ENCODE data around the gene MRPL33.
A peak's percentile ranks its signal among the peaks of the same experiment; 100 is the strongest.

Gene MRPL33

DNA sequence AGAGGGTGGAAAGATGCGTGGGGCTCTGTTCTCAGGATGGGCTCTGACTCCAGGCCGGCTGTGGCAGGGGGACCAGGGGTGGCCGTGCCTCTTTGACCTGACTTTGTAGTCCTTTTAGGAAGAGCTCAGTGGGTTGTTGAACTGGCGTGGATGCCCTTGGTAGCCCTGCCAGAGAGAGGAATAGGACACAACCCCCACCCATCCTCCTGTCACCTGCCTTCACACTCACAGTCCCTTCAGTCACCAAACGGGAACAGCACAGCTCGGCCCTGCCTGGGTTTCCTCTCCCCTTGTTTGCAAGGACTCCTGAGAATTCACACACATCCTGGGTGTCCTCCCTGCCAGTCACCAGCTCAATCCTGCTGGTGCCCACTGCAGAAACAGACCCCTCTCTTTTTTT lies 20.1 kb upstream of the MRPL33 start:
- H3K27ac ChIP-seq, result no peak overlapping the region
- H3K36me3 ChIP-seq (ENCODE audit: insufficient read depth, low read length), result no peaks in the 10 kb centered on the region
- DNase-seq (ENCODE audit: low read depth, low spot score), result no peak
- no peak overlapping the region for H3K9ac ChIP-seq (ENCODE audit: insufficient read length)
- TF ChIP-seq EZH2 (IDR thresholded peaks at IDR 0.05), result no peak
- TF ChIP-seq POLR2AphosphoS5 (IDR thresholded peaks at IDR 0.05; ENCODE audit: borderline replicate concordance, low read depth, low read length), result no peak
- TF ChIP-seq FOXP2 (optimal IDR thresholded peaks at IDR 0.05; ENCODE audit: control extremely low read depth, extremely low read length, insufficient read depth), result no peak
- no peaks in the 10 kb centered on the region for H3K9me3 ChIP-seq (ENCODE audit: low read depth, low read length)
- H3K4me3 ChIP-seq, result no peak overlapping the region

DNA sequence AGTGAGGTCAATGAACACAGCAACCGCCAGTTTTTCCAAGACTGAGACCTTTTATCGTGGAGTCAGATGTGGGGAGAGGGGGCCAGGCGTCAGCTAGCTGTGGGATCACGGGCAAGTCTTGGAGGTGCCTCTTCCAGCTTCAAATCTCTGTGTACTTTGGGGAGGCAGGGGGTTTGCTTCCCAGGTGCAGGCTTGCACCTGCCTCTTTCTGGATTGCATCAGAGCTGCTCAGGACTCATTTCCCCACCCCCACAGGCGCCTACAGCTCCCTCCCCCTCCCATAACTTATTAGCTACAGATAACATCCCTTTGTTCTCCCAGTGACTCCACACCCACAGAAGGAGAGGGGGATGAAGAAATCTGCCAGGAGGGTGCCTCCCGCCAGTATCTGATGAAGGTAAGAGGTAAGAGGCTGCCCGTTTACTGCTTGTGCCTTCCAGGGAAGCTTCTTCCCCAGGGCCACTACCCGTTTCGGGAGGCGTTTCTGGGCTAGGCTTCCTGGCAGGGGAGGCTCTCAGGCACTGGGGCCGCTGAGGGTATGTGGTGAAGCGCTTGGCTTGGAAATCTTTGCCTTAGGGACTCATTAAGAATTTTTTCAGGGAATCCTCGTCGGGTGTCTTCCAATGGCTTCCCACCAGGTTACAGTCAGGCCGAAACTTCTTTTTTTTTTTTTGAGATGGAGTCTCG lies 18.8 kb upstream of the MRPL33 start:
- H3K36me3 ChIP-seq (ENCODE audit: insufficient read depth, low read length), result no peaks in the 10 kb centered on the region
- no peak overlapping the region for H3K4me3 ChIP-seq
- H3K27ac ChIP-seq, result no peak overlapping the region
- no peaks in the 10 kb centered on the region for H3K9me3 ChIP-seq (ENCODE audit: low read depth, low read length)
- no peak for DNase-seq (ENCODE audit: low read depth, low spot score)
- TF ChIP-seq EZH2 (IDR thresholded peaks at IDR 0.05) (no peak), POLR2AphosphoS5 (IDR thresholded peaks at IDR 0.05; ENCODE audit: borderline replicate concordance, low read depth, low read length) (no peak), FOXP2 (optimal IDR thresholded peaks at IDR 0.05; ENCODE audit: control extremely low read depth, extremely low read length, insufficient read depth) (no peak)
- H3K9ac ChIP-seq (ENCODE audit: insufficient read length), result no peak overlapping the region

DNA sequence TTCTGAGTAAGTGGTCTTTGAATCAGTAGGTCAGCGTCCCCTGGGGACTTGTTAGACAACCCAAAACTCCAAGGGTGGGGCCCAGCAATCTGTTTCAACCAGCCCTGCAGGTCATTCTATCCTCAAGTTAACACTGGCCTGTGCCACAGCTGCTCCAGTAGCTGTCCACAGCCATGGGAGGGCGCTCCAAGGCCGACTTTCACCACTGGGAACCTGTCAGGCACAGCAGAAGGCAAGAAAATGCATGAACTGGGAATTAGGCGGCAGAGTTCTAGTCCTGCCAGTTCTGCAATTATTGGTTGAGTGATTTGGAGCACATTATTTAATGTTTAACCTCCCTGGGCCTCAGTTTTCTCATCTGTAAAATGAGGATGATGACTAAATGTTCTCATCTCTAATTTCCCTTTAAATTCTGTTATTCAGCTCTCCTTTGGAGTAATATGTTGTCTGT lies 17.4 kb upstream of the MRPL33 start:
- no peaks in the 10 kb centered on the region for H3K9me3 ChIP-seq (ENCODE audit: low read depth, low read length)
- DNase-seq (ENCODE audit: low read depth, low spot score), result peak; percentile 35
- no peak overlapping the region for H3K27ac ChIP-seq
- no peak for TF ChIP-seq EZH2 (IDR thresholded peaks at IDR 0.05)
- no peak for TF ChIP-seq POLR2AphosphoS5 (IDR thresholded peaks at IDR 0.05; ENCODE audit: borderline replicate concordance, low read depth, low read length)
- no peak for TF ChIP-seq FOXP2 (optimal IDR thresholded peaks at IDR 0.05; ENCODE audit: control extremely low read depth, extremely low read length, insufficient read depth)
- no peak overlapping the region for H3K9ac ChIP-seq (ENCODE audit: insufficient read length)
- no peaks in the 10 kb centered on the region for H3K36me3 ChIP-seq (ENCODE audit: insufficient read depth, low read length)
- no peak overlapping the region for H3K4me3 ChIP-seq

DNA sequence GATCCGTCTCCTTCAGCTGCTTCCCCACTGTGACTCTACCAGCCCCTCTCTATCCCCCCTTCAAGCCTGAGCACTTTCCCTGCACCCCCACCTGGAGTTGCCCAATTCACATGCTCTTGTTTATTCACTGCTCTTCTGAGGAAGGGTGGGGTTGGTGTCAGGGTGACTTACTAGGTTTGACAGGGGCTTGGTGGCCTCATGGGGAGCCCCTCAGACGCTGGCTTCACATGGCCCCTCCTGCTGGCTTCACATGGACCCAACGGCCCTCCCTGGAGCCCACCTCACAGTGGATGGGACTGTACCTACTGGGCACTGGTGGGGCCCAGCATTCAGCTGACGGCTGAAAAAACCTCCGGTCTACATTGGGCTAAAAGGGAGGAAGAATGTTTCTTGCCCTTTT lies 16.7 kb upstream of the MRPL33 start:
- Histone ChIP-seq H3K4me3 (no peak overlapping the region), H3K9ac (ENCODE audit: insufficient read length) (no peak overlapping the region), H3K9me3 (ENCODE audit: low read depth, low read length) (no peaks in the 10 kb centered on the region), H3K36me3 (ENCODE audit: insufficient read depth, low read length) (no peaks in the 10 kb centered on the region), H3K27ac (no peak overlapping the region)
- no peak for DNase-seq (ENCODE audit: low read depth, low spot score)
- TF ChIP-seq EZH2 (IDR thresholded peaks at IDR 0.05) (no peak), FOXP2 (optimal IDR thresholded peaks at IDR 0.05; ENCODE audit: control extremely low read depth, extremely low read length, insufficient read depth) (no peak), POLR2AphosphoS5 (IDR thresholded peaks at IDR 0.05; ENCODE audit: borderline replicate concordance, low read depth, low read length) (no peak)

DNA sequence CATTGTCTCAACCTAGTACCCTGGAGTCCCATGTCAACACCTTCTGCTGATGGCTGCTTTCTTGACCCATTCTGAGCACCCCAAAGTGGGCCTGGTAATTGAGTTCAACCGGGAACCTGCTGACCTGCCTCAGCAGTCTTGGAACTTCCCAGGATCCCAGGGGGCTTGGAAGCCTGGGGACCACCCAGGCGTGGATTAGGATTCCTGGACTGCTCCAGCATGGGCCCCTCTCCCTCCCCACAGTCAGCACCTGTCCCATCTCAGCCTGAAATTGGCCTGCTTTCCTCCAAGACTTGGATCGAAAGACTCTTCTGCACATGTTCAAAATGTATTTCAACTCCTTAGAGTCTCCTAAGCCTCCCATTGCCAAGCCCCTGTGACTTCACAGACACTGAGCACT lies 15.4 kb upstream of the MRPL33 start:
- Histone ChIP-seq H3K9ac (ENCODE audit: insufficient read length) (no peak overlapping the region), H3K4me3 (no peak overlapping the region), H3K36me3 (ENCODE audit: insufficient read depth, low read length) (no peaks in the 10 kb centered on the region), H3K27ac (no peak overlapping the region), H3K9me3 (ENCODE audit: low read depth, low read length) (no peaks in the 10 kb centered on the region)
- no peak for DNase-seq (ENCODE audit: low read depth, low spot score)
- TF ChIP-seq POLR2AphosphoS5 (IDR thresholded peaks at IDR 0.05; ENCODE audit: borderline replicate concordance, low read depth, low read length) (no peak), EZH2 (IDR thresholded peaks at IDR 0.05) (no peak), FOXP2 (optimal IDR thresholded peaks at IDR 0.05; ENCODE audit: control extremely low read depth, extremely low read length, insufficient read depth) (no peak)

DNA sequence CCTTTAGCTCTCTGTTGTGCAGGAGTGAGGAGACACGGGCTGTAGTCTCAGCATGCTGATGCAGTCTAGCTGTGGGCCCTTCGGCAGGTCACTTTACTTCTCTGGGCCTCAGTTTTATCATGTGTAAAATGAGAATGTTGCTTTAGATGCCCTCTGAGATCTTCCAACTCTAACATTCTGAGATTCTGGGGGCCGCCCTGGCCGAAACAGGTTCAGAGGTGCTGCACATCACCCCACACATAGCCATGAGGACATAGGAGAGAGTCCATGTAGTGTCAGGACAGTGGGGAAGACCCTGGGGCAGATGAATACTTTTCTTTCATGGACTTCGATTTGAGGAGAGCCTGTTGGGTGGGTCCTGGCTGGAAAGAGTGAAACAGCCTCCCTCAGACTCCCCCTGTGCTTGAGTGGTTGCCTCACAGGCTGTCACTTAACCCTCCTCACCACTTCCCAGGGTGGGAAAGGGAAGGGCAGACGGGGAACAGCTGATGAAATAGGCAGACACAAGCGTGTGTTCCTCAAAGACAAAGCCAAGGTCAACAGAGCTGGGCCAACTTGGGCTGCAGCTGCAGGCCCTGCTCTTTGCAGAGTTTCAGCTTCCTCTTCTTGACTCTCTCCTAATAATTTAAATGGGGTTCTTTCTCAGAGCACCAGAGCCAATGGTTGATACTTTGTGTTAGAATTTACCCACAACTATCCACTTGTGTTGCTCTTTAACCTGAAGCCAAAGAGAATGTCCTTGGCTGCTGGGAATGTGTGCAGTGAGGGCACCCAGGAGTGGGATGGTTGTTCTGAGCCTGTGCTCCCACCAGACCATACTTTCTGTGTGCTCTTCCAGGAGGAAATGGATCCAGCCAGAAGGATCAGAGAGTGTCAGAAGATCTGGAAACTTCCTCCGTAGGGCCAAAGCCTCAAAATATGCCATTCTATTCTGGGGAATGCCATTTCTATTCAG lies 14.7 kb upstream of the MRPL33 start:
- H3K36me3 ChIP-seq (ENCODE audit: insufficient read depth, low read length), result no peaks in the 10 kb centered on the region
- TF ChIP-seq POLR2AphosphoS5 (IDR thresholded peaks at IDR 0.05; ENCODE audit: borderline replicate concordance, low read depth, low read length) (no peak), EZH2 (IDR thresholded peaks at IDR 0.05) (no peak), FOXP2 (optimal IDR thresholded peaks at IDR 0.05; ENCODE audit: control extremely low read depth, extremely low read length, insufficient read depth) (no peak)
- no peak for DNase-seq (ENCODE audit: low read depth, low spot score)
- H3K9ac ChIP-seq (ENCODE audit: insufficient read length), result no peak overlapping the region
- H3K27ac ChIP-seq, result no peak overlapping the region
- no peak overlapping the region for H3K4me3 ChIP-seq
- no peaks in the 10 kb centered on the region for H3K9me3 ChIP-seq (ENCODE audit: low read depth, low read length)

DNA sequence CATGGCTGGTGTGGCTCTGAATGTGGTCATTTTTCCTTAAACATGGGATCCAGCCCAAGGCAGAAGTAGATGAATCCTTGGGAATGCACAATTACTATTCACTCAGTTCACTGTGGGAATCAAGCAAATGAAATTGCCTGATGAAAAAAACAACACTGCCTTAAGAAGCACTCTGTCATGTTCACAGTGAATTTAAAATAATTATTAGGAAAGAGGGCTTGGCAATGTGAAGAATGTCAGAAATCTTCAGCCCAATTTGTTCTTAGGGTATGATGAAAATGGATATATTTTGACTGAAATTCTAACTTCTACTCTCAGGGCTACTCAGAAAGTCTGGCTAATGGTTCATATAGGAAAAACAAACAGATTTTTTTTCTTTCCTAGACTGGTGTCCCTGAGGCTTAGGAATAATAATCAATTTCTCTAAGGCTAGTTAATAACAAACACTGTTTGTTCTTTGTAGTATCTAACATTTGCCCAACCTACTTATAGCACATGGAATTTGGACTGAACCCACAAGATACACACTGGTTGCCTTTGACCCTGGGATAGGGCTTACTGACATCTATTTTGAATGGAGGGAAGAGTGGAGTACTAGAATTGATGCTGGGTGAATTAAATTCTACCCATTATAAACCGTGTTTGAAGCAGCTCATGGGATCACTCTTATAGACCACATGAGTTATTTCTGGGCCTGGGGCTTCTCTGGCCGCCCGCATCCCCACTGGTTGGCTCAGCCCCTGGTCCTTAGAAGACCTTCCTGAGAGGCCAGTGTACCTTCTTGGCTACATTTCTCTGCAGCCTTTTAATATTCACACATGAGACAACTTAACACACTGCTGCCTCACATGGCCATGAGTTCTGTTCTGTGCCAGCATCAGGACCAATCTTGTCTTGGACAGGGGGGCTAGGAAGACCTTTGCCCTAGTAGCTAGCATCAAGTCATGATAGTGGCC lies 8.3 kb upstream of the MRPL33 start:
- DNase-seq (ENCODE audit: low read depth, low spot score), result no peak
- Histone ChIP-seq H3K36me3 (ENCODE audit: insufficient read depth, low read length) (no peaks in the 10 kb centered on the region), H3K4me3 (no peak overlapping the region), H3K9me3 (ENCODE audit: low read depth, low read length) (no peaks in the 10 kb centered on the region), H3K9ac (ENCODE audit: insufficient read length) (no peak overlapping the region), H3K27ac (no peak overlapping the region)
- no peak for TF ChIP-seq POLR2AphosphoS5 (IDR thresholded peaks at IDR 0.05; ENCODE audit: borderline replicate concordance, low read depth, low read length)
- TF ChIP-seq FOXP2 (optimal IDR thresholded peaks at IDR 0.05; ENCODE audit: control extremely low read depth, extremely low read length, insufficient read depth), result no peak
- TF ChIP-seq EZH2 (IDR thresholded peaks at IDR 0.05), result no peak
